Measurements from ENCODE around the gene SNRK. TPM values are rescaled to one million over a fixed set of nuclear protein-coding genes. Genes with fewer than 3 reads are reported as not detected.

SNRK gene
- total and polyA plus RNA-seq, 2 donors (not counting 3 experiments of a cell fraction or from before 2014, with no cell fraction given) = 43.3 to 99.9 TPM

- Histone ChIP-seq H3K4me3 (replicated peaks in 1 of 3; ENCODE audit: insufficient read depth in 1 of 3, low read depth in 1 of 3, low read length in 3 of 3) (no peak overlapping the region), H3K27me3 (ENCODE audit: control insufficient read depth in 2 of 2, insufficient read depth in 2 of 2, low read length in 2 of 2) (no peaks in the 10 kb centered on the region), H3K79me2 (ENCODE audit: control insufficient read depth, insufficient read depth, low read length) (no peaks in the 10 kb centered on the region), H3K9me3 (replicated peaks; ENCODE audit: control insufficient read depth, insufficient read depth, low read length) (no peaks in the 10 kb centered on the region), H3K36me3 (ENCODE audit: control insufficient read depth in 2 of 2, extremely low read depth in 1 of 2, insufficient read depth in 2 of 2, low read length in 2 of 2) (peaks cover 0 to 4% of the 10 kb centered on the region in 2 experiments), H2AFZ (ENCODE audit: low read depth, low read length) (no peak overlapping the region), H3K4me2 (ENCODE audit: insufficient read depth, low read length) (no peak overlapping the region), H3K27ac (ENCODE audit: insufficient read depth, low read depth, low read length) (no peak overlapping the region), H4K20me1 (replicated peaks; ENCODE audit: control insufficient read depth, extremely low read depth, insufficient read depth, low read length) (no peaks in the 10 kb centered on the region), H3K9ac (replicated peaks; ENCODE audit: extremely low read depth, insufficient read depth, low read length) (no peak overlapping the region), H3K9me1 (replicated peaks; ENCODE audit: control insufficient read depth, extremely low read depth, insufficient read depth, low read length) (no peaks in the 10 kb centered on the region), H3K4me1 (ENCODE audit: control insufficient read depth, extremely low read depth, insufficient read depth, low read length) (no peaks in the 10 kb centered on the region)
- no TSS peak for BruUV-seq (replicated peaks)
- ChIA-PET CTCF (no interaction called here), POLR2A (interaction anchor here (0.6 kb wide), 2 partner anchors 12 to 134 kb away, joined by 3 to 6 read pairs; no protein-coding TSS in a partner anchor)
- no peak for FAIRE-seq
- TF ChIP-seq, protein P1, sequence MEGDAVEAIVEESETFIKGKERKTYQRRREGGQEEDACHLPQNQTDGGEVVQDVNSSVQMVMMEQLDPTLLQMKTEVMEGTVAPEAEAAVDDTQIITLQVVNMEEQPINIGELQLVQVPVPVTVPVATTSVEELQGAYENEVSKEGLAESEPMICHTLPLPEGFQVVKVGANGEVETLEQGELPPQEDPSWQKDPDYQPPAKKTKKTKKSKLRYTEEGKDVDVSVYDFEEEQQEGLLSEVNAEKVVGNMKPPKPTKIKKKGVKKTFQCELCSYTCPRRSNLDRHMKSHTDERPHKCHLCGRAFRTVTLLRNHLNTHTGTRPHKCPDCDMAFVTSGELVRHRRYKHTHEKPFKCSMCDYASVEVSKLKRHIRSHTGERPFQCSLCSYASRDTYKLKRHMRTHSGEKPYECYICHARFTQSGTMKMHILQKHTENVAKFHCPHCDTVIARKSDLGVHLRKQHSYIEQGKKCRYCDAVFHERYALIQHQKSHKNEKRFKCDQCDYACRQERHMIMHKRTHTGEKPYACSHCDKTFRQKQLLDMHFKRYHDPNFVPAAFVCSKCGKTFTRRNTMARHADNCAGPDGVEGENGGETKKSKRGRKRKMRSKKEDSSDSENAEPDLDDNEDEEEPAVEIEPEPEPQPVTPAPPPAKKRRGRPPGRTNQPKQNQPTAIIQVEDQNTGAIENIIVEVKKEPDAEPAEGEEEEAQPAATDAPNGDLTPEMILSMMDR (IDR thresholded peaks at IDR 0.05; ENCODE audit: extremely low read depth in 1 of 2, insufficient read depth in 1 of 2, low read depth in 1 of 2, low read length in 2 of 2) = no peak
- TF ChIP-seq POLR2A (IDR thresholded peaks at IDR 0.05; ENCODE audit: low read depth, low read length) (no peak), POLR2AphosphoS5 (IDR thresholded peaks at IDR 0.05; ENCODE audit: insufficient read depth, low read depth, low read length) (no peak), GATA2 (IDR thresholded peaks at IDR 0.05; ENCODE audit: insufficient read depth, insufficient read length, low read depth, low read length) (no peak), MAX (IDR thresholded peaks at IDR 0.05; ENCODE audit: insufficient read depth, insufficient read length) (no peak), JUN (IDR thresholded peaks at IDR 0.05; ENCODE audit: borderline replicate concordance, insufficient read depth, insufficient read length, low read depth) (no peak), MYC (IDR thresholded peaks at IDR 0.05; ENCODE audit: low read depth, low read length) (no peak), FOS (IDR thresholded peaks at IDR 0.05; ENCODE audit: borderline replicate concordance, insufficient read depth, low read length) (no peak), EZH2 (IDR thresholded peaks at IDR 0.05; ENCODE audit: borderline replicate concordance, low read depth, low read length, severe bottlenecking) (no peak)
- dilution Hi-C loops (cut with MboI; ENCODE audit: extremely low pct_ligation_motif_present, low sequenced_read_pairs) = no loop called here
- intact Hi-C loops (cut with micrococcal nuclease) = no loop called here
- DNase-seq (ENCODE audit: low read depth, low spot score) = no peak
These were observed 77.4 kb downstream of the SNRK start for GRCh38 chr3:43363621-43364266.

Measured in endothelial cell of umbilical vein (primary cell).